Stimulated activated CD8-positive, alpha-beta memory T cell treated with anti-CD3 and anti-CD28 coated beads, Interleukin-2, amount 100 ng/mL, for 1 hour (primary cell): Measurements from ENCODE around the gene GET4.

Source experiments
- DNase-seq, 2 donors: peaks; one replicate each; pipeline ENCODE4 v3.0.0-alpha.2; 2020; ENCODE audit warnings: low read depth in 2 of 2

Gene GET4

DNA sequence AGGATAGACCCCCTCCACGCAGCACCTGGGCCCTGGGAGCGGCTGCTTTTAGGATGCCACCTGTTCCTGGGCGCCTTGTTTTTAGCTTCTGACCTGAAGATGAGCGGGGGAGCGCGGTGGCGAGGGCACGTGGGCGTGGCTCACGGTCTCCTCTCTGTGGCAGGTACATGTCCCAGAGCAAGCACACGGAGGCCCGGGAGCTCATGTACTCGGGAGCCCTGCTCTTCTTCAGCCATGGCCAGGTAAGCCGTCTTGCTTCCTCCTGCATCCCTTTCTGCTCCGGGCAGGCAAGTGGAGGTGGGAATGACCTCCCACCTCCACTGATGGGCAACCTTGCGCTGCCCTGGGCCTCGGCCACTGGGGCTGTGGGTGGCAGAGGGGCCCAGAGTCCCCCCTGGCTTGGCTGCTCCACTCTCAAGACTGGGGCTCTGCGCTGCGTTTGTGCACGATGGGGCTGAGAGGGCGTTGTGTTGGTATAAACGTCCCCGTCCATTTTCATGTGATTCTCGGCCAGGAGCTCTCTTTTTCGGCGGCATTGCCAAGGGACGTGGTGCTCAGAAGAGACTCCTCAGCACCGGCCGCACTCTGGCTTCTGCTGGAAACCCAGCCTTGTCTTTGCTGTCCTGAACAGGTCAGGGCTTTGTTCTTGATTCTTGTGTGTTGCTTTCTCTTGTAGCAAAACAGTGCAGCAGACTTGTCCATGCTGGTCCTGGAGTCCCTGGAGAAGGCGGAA, 9.7 kb downstream of the GET4 start:
- no peak for DNase-seq

DNA sequence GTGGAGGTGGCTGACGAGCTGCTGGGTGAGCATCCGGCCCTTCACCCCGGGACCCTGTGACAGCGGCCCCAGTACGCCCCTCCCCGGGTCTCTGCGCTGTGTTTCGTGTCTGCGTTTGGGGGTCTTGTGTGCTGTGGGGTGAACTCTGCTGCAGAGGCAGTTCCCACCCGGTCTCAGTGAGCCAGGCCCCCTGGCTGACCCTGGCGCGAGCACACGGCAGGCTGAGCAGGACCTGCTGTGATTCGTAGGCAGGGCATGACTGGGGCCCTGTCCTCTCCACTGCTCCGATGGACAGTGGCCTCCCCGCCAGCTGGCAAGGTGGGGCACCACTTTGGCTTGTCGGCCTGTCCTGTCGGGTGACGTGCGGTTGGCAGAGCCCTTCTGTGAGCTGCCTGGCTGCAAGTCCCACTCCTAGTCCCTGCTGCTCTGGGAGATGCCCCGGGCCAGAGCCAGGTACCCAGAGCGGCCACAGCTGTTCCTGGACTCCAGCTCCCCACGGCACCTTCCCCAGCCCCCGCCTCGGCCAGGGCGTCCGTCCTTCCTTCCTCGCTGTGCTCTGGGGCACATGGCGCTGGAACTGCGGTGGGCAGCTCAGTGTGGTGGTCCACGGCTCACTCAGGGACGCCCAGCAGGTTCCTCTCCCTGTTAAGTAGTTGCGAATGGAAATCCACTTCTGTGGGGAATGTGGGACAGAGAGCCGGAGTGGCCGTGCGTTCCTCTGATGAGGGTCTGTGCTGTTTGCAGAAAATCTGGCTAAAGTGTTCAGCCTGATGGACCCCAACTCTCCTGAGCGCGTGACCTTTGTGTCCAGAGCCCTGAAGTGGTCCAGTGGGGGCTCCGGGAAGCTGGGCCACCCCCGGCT, 10.5 kb downstream of the GET4 start:
- DNase-seq: no peak

DNA sequence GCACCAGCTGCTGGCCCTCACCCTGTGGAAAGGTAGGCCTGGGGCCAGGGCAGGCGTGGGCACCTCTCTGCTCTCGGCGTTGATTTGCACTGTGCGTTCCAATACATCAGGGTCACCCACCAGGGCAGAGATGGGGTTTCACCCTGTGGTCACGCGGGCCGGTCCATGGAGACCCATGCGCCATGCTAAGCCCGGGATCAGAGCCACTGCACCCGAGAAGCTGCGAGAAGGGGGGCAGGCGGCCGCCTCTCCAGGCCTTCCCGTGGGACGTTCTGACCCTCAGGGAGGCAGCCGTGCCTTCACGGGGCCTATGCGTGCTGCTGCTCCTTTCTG, 11.1 kb downstream of the GET4 start:
- no peak for DNase-seq

DNA sequence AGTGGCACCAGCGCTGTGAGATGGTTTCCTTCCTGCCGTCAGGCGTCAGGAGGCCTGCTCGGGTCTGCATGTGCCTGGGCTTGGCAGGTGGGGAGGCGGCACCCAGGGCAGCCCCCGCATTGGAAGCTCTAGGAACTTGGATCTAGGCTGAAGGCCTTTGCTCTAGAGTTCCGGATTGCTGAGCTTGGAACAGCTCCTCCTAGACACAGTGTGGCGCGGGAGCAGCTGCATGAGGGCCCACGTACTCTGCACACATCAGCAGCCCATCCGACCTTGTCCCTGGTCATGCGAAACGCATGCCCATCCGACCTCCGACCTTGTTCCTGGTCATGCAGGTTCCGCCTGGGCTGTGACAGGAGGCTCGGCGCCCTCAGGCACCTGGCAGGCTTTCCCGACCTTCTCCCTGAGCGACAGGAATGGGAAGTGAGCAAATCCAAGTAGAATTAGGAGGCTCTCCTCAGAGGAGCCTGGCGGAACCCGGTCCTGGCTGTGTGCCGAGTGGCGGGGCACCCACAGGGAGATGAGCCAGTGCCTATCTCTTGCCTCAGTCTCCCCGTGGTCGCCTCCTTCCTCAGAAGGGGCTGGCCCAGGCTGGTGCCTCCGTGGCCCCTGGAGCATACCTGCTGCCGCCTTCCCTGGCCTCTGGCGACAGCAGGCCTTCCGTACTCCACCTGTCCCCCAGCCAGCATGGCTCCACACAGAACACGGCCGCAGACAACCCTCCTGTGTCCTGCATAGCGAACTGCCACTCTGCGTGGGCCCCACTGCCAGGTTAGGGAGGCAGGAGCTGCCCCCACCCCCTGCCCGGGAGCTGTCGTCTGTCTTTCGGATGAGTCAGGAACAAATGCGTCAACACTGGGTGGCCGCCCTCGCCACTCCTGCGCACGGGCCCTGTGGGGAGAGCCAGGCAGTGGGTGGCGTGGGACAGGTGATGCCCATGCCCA, 12.0 kb downstream of the GET4 start:
- no peak for DNase-seq

DNA sequence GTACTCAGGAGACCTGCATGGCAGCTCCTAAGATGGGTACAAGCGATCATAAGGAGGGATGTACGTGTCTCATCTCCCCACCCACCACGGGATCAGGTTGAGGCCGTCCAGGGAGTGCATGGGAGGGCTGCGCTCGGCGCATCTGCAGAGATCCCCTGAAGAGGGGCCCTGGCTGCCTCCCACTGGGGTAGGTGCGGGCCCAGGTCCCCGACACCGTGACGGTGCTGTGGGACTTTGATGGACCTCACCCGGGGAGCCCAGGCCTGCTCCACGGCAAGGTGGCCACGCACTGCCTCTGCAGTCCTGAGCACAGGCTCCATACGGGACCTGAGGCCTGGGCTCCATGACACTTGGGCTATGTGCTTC, 12.7 kb downstream of the GET4 start:
- DNase-seq: no peak

DNA sequence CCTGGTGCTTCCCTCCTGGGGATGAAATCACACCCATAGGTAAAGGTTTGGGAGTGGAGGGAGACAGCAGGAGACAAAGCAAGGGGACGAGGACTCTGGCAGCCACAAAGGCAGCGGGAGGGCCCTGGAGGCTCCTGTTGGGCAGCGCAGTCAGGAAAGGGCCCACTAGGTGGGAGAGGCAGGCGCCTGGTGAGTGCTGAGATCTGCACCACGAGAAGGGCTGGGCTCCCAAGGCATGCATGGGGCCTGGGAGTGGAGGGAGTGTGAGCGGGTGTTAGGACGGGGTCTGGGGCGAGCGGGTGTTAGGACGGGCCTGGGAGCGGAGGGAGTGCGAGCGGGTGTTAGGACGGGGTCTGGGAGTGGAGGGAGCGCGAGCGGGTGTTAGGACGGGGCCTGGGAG, 13.0 kb downstream of the GET4 start:
- DNase-seq: no peak

DNA sequence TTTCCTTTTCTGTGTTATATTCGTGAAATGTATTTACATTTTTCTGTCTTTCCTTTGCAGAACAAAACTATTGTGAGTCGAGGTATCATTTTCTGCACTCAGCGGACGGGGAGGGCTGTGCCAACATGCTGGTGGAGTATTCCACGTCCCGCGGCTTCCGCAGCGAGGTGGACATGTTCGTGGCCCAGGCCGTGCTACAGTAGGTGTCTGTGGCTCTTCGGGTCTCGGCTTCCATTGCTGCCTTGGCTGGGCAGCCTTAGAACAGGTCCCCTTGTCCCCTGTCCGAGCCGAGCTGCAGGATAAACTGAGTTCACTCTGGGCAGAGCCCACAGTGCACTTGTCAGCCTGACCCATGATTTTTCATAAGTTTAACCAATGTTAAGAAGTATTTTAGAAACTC, 14.5 kb downstream of the GET4 start:
- no peak for DNase-seq

DNA sequence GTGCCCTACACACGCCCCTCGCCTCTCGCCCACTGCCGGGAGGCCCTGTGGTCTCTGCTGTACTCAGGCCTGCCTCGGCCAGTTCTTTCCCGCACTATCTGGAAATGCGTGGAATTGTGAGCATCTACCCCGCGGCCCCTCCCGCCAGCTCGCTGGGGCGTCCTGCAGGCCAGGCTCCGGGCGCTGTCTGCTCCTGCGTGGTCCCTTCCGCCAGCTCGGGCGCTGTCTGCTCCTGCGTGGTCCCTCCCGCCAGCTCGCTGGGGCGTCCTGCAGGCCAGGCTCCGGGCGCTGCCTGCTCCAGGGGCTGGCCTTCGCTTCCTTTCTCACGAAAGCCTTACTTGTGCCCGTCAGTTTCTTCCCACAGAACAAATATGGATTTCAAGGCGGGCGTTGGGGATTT, 14.9 kb downstream of the GET4 start:
- DNase-seq: no peak

DNA sequence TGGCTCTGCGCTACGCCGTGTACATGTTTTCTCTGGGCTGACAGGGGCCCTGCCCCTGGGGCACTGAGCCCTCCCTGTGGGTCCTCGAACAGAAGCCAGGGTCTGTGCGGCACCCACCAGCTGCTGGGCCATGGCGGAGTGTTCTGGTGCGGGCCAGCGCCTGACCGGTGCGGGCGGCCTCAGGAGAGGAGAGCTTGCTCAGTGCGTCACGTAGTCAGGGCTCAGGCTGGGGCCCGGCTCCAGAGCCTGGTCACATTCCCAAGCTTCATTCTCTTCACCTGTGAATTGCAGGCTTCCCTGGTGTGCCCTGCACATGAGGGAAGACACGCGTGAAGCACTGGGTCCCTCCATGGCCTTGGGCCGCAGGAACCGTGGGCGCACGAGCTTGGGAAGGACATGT, 15.5 kb downstream of the GET4 start:
- DNase-seq: no peak

DNA sequence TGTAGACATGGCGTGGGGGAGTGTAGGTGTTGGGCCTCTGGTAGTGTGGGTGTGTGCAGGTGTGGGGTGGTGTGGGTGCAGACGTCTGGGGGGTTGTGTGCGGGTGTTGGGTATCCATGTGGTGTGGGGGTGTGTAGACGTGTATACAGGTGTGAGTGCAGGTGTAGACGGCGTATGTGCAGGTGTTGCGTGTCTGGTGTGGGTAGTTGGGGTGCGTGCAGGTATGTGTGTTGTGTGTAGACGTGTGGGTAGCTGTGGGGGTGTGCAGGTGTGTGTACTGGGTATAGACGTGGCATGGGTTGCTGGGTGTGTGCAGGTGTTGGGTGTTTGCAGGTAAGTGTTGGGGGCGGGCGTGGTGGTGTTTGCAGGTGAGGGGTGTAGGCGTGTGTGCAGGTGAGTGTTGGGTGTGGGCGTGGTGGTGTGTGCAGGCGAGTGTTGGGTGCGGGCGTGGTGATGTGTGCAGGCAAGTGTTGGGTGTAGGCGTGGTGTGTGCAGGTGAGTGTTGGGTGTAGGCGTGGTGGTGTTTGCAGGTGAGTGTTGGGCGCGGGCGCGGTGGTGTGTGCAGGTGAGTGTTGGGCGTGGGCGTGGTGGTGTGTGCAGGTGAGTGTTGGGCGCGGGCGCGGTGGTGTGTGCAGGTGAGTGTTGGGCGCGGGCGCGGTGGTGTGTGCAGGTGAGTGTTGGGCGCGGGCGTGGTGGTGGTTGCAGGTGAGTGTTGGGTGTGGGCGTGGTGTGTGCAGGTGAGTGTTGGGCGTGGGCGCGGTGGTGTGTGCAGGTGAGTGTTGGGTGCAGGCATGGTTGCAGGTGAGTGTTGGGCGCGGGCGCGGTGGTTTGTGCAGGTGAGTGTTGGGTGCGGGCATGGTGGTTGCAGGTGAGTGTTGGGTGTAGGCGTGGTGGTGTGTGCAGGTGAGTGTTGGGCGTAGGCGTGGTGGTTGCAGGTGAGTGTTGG, 16.6 kb downstream of the GET4 start:
- no peak for DNase-seq

DNA sequence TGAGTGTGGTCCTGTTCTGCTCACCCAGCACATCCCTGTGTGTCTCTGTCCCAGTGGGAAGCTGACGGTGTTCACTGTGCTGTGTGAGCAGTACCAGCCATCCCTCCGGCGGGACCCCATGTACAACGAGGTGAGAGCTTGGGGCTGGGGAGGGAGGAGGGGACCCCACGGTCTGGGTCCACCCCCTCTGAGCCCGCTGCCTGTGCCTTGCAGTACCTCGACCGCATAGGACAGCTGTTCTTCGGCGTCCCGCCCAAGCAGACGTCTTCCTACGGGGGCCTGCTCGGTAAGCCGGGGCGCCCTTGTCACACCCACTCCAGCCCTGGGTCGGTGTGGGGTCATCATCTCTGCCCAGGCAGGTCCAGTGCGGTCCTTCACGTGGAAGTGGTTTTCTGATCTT, 17.3 kb downstream of the GET4 start:
- no peak for DNase-seq

DNA sequence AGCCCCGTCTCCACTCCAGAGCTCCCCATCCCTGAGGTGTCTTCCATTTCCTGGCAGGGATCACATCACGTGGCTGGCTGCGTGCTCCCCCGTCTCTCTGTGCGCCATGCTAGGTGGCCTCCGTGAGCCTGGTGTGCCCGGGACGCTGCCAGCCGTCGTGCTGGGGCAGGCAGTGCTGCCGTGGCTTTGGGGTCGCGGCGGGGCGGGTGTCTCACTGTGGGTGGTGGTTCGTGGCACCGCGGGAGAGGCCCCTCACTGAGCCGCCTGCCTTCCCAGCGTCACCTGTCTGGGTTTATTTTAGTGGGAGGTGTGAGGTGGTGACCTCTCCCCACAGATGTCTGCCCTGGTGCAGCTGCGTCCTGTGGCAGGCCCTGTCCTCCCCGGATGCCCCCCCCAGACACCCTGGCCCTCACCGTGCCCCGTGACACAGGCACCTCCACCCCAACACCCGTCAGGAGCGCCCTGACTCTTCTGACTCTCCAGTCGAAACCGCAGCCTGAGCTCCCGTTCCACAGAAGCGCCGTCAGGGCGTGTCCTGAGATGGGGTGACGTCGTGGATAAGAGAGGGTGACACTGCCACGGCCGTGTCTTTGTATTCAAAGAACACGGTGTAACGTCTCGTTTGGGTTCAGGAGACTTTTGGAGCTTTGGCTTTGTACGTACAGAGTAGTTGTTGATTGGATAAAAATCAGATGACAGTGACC, 18.0 kb downstream of the GET4 start:
- DNase-seq: no peak

DNA sequence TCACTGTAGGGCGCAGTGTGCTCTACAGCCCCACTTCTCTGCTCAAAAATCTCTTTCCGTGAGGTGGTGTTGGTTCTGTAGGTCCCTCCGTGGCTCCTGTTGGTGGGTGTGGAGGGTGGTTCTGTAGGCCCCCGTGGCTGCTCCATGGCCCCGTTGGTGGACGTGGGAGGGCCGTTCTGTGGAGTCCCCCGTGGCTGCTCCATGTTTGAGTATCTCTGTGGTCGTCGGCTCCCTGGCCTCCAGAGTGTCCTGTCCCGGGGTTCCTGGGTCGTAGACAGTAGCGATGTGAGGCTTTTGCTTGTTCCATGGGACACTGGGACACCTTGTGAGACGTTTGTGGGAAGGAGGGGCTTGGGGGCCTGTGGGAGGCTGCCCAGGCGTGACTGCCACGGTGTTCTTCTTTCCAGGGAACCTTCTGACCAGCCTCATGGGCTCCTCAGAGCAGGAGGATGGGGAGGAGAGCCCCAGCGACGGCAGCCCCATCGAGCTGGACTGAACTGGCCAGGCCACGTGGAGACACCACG, 18.6 kb downstream of the GET4 start:
- no peak for DNase-seq

DNA sequence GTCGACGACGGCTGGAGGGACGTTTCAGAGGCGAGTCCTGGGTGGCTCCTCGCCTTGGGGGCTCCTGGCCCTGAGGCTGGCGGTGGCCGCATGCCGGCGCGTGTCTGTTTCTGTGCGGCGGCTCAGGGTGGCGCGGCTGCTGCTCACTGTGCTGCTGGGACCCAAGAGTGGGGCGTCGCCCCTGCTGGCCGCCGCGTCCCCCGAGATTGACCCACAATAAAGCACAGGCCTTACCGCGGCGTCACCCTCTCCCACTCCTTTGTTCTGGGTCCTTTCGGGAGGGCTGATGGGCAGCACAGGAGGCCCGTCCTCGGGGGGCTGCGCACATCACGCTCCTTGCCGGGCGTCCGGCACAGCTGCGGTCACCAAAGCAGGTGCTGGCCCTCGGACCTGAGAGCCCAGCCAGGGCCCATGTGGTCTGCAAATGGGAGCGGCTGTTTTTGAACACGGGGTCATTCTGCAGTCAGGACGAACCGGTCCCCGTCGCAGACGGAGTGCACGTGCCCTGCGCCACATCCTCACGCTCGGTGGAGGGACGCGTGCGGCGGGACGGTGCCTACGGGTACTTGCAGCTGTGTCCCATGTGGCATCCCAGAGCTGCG, 19.2 kb downstream of the GET4 start:
- DNase-seq: no peak

DNA sequence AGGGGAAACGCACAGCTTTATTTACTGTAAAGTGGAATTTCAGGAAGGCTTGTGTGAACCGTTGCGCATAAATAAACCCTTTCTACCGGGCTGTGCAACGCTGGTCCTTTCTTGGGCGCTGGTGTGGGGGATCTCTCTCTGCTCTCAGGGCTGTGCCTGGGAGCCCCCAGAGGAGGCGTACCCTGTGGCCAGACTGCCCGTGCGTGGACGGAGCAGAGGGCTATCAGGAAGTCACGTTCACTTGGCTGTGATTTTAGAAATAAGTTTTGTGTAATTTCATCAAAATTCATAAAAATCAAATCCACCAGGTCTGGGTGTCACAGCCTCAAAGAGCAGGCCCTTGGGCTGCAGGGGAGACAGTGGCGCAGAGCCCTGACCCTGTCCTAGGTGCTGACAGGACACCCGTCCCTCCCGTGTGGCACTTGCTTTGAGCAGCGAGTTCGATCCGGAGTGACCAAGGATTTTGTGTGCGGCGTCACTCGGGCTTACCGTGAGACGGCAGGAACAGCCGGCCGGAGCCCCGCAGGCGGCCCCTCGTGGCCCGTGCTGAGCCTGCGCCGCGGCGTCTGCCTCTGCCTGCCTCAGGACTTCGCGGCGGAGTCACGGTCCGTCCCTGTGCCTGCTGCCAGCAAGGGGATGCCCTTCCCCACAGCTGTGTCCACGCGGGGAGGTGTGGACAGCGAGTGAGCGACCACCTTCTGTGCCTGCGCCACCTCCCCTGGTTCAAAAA, 20.2 kb downstream of the GET4 start:
- DNase-seq: no peak

DNA sequence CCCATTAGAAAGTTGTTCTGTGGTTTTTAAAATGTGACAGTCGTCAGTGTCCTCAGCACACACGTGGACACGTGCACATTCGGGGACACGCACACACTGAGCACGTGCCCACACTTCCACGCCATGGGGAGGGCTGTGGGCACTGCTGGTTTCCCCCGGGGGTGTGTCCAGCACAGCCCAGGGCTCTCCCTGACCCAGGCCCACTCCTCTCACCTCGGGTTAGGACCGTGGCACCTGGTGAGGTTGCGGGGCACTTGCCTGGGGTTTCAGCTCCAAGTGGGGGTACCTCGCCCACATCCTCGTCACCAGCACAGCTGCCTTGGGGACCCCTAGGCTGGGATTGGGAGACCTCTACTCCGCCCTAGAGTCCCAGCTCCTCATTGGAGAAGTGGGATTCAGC, 20.7 kb downstream of the GET4 start:
- DNase-seq: no peak

DNA sequence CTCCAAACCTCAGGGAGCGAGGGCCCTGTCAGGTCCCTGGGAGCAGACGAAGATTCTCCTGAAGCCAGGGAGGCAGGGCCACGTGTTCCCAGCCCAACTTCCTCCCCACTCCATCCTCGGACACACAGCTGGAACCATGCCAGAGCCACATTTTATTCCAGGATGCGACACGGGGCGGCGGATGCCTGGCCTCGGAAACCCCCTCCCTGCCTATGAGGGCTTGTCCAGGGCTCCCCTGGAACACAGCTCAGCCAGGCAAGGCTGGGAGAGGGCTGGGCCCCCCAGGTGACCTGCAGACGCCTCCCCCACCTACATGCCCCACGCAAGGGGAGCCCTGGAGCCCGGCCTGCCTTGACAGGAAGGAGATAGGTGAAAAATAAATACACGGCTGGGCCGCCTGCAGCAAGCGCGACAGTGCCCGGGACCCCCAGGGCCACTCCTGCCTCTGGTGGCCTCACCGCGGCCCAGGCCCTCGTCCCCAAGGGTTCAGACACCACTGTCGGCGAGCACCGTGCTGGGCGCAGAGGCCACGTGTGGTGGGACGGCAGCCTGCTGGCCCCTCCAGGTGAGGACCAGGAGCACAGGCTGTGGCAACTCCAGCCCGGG, 21.5 kb downstream of the GET4 start:
- no peak for DNase-seq

DNA sequence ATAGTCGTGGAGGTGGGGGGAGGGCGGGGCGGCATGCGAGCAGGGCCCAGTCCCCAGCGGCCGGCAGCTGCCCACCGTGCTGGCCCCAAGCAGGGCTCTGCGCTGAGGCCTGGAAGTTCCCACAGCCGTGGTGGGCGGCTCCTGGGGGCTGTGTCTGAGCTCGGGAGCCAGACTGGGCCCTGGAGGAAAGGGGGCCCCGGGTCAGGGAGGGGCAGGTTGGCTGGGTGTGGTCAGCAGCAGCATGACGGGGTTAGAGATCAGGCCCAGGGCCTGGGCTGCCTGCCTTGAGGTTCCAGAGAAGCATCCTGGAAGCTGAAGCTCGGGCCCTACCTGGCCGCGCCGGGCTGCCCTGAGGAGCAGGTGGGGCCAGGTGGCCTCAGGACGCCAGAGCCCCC, 22.1 kb downstream of the GET4 start:
- DNase-seq: no peak
